Measurements from ENCODE around the gene GGA3.

DNA sequence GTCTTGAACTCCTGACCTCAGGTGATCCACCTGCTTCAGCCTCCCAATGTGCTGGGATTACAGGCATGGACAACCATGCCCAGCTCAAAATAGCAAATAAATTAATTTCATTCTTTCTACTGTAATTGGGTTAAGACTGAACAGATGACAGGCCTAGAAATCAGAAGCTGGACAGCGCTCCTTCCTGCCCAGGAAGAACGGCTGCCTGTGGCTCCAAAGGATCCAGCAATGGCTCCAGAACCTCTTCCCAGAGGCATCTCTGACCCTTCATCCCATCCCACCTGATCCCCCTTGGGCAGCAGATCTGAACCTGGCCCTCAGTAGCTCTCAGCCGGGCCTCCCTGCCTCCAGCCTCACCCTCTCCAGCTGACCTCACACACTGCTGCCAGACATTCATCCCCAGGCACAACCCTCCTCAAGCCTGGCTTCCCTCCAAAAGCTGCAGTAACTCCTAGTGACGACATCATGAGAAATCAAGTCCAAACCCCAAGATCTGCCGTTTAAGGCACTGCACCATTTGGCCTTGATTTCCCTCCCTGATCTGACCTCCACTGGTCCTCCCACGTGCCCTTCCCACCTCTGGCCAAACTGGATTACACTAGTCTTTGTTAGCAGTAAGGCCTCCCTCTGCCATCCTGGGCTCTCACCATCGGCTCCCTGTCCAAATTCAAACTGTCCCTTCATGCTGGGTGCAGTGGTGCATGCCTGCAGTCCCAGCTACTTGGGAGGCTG, 12.7 kb upstream of the GGA3 start:
- TF ChIP-seq CTCF (IDR thresholded peaks at IDR 0.05 in 4 of 5, conservative IDR thresholded peaks at IDR 0.05 in 1 of 5) (no peak), POLR2A (IDR thresholded peaks at IDR 0.05) (no peak)
